Stimulated activated CD8-positive, alpha-beta memory T cell treated with anti-CD3 and anti-CD28 coated beads, Interleukin-12 subunit alpha, Interleukin-12 subunit beta, amount 100 ng/mL, for 24 hours (primary cell): ENCODE measurements around the gene KLLN.
"Not testable (repeated sequence)": the region's sequence is repeated elsewhere in the genome, so short reads cannot be mapped to it uniquely, and the experiment has no call there.

Source experiments
- DNase-seq: peaks from one replicate; pipeline ENCODE4 v3.0.0-alpha.2; 2020; ENCODE audit errors: extremely low read depth

KLLN gene

GRCh38 chr10:87863053-87863943 is at the start of gene KLLN, which contains the start of gene PTEN:
Gene KLLN (minus strand): TSS chr10:87863533. CDS start chr10:87862487, 1,046 bp downstream.
Gene PTEN (plus strand): TSS chr10:87863625. CDS start chr10:87864470, 845 bp downstream.
- DNase-seq = peak; percentile 55

GRCh38 chr10:87903396-87903795 is 40.1 kb upstream of the KLLN start:
- not testable (repeated sequence) for DNase-seq

- not testable (repeated sequence) for DNase-seq
These were observed 34.6 kb upstream of the KLLN start for GRCh38 chr10:87897957-87898356.

GRCh38 chr10:87896216-87896615 is 32.9 kb upstream of the KLLN start:
- no peak for DNase-seq

- DNase-seq = no peak
These were observed 32.1 kb upstream of the KLLN start for GRCh38 chr10:87895430-87895829.

GRCh38 chr10:87887548-87888289 is 24.4 kb upstream of the KLLN start:
- DNase-seq = no peak

GRCh38 chr10:87887146-87887545 is 23.8 kb upstream of the KLLN start:
- DNase-seq = no peak

GRCh38 chr10:87886635-87887034 is 23.3 kb upstream of the KLLN start:
- DNase-seq = no peak

GRCh38 chr10:87882555-87883294 is 19.4 kb upstream of the KLLN start:
- no peak for DNase-seq

GRCh38 chr10:87881373-87882059 is 18.2 kb upstream of the KLLN start:
- DNase-seq = not testable (repeated sequence)

GRCh38 chr10:87880336-87880735 is 17.0 kb upstream of the KLLN start:
- no peak for DNase-seq

- DNase-seq = no peak
These were observed 15.5 kb upstream of the KLLN start for GRCh38 chr10:87878664-87879459.

GRCh38 chr10:87875929-87876571 is 12.7 kb upstream of the KLLN start:
- DNase-seq = no peak

- no peak for DNase-seq
These were observed 10.3 kb upstream of the KLLN start for GRCh38 chr10:87873656-87874055.

GRCh38 chr10:87872828-87873227 is 9.5 kb upstream of the KLLN start:
- no peak for DNase-seq

GRCh38 chr10:87869773-87870551 is 6.6 kb upstream of the KLLN start:
- no peak for DNase-seq

- DNase-seq = not testable (repeated sequence)
These were observed 5.8 kb upstream of the KLLN start for GRCh38 chr10:87869139-87869538.

GRCh38 chr10:87868277-87868676 is 4.9 kb upstream of the KLLN start:
- no peak for DNase-seq

- no peak for DNase-seq
These were observed 4.1 kb upstream of the KLLN start for GRCh38 chr10:87867453-87867852.
